SH-SY5Y (cell line): Measurements from ENCODE around the gene DIP2C.

ENCODE experiments used
- GATA2 ChIP-seq: IDR thresholded peaks from 2 replicates; pipeline ENCODE4 v1.6.1; 2011; ENCODE audit warnings: mild to moderate bottlenecking, low read depth, low read length
- GATA3 ChIP-seq: IDR thresholded peaks from 2 replicates; pipeline ENCODE4 v1.6.1; 2011; ENCODE audit warnings: low read depth, mild to moderate bottlenecking, low read length, moderate library complexity

Gene DIP2C

DNA sequence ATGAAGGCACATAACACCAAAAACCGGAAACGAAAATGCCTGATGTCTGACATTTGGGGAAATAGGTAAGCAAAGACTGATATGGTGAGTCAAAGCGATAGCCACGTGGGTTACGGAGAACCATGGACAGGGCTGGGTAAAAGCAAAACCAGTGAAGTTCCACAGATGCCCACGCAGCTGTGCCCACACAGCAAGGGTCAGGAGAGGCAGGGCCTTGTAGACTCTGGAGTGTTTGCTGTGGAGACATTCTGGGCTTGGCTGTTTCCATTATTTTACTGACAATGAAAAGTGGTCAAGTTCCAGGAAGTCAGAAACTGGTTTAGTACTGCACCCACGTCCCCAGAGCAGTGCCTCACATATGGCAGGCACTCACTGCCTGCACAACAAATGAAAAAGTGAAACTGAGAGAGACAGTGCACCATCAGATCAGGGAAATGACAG is 405.5 kb downstream of the DIP2C start:
- no peak for TF ChIP-seq GATA2
- no peak for TF ChIP-seq GATA3

DNA sequence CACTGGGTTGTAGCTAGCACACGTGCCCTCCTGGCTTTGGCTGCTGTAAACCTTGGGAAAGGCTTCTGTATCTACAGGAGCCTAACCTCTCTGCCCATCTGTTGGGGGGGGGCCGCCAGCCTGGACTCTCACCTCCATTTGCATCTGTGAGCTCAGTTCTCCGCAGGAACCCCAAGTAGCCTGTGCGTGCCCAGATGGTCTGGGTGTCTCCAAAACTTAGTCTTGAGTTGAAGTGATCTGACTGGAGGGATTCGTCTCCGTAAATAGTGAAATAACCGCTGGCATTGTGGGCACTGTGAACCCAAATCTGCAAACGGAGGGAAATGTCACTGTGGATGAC is 406.4 kb downstream of the DIP2C start:
- TF ChIP-seq GATA2, result no peak
- TF ChIP-seq GATA3, result no peak

DNA sequence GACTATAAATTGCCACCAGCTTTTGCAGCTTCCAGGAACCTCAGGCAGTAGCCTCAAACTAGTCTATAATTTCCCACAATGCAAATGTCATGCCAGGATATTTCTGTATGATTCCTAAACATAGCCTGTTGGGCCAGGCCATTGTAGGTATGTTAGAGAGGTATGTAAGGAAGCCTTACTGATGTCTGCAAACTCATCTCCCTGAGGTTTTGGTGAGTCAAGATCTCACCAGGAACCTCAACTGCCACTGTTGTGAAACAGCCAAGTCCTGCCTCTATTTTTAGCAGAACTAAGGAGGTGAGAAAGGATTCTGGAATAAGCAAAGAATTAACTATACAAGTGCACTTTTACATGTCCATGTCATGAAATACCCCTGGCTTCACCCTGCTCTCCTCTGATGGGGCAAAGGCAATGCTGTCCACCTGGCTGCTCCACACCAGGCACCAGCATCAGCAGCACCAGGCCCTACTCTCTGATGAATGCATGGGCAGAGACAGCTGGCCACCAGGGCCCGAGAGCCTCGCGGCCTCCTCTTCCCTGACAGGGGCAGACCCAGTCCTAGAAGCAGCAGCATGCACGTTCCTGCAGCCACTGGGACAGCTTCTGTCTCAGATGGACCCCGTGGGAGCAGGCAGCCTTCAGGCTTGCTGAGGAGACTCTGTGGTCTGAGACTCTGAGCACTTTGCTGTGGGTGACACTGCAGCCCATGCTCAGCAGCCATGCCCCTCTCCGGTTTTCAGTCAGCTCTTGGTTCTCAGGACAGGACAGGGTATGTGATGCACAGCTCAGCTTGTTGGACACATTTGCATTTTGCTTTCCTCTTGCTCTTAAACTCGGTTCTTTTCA is 407.0 kb downstream of the DIP2C start:
- TF ChIP-seq GATA2, result no peak
- TF ChIP-seq GATA3, result no peak

DNA sequence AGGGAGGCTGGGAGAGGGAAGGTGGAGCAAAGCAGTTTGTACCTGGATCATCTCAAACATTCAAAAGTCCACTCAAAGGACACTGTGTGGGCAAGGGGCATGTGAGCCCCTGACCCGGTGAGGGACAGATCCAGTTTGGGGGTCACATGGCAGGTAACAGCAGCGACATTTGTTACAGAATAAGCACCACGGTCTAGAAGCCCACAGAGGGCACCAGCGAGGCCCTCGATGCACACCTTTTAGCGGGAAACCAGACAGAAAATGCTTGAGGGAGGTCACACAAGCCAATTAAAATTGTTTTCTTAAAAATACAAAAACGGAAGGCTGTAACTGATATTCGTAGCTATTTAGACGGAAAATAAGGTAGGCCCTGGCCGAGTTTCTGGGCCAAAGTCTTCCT is 409.8 kb downstream of the DIP2C start:
- TF ChIP-seq GATA3, result no peak
- TF ChIP-seq GATA2, result no peak

DNA sequence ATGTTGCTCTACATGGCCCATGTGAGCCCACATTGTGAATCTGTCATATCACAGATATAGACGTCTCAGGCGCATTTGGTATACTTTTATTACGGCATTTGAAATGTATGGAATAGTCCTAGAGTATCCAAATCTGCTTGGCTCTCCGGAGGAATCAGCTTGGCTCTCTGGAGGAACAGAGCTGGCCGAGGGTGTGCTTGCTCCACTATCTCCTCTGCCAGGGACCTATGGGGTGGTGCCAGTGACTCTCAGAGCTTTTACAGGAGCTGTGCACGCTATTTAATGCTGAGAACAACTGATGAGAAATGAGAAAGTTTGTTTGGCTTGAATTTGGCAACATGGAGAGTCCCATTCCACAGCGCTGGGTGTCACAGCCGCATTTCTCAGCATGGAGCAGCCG is 410.2 kb downstream of the DIP2C start:
- TF ChIP-seq GATA2 (no peak), GATA3 (no peak)

DNA sequence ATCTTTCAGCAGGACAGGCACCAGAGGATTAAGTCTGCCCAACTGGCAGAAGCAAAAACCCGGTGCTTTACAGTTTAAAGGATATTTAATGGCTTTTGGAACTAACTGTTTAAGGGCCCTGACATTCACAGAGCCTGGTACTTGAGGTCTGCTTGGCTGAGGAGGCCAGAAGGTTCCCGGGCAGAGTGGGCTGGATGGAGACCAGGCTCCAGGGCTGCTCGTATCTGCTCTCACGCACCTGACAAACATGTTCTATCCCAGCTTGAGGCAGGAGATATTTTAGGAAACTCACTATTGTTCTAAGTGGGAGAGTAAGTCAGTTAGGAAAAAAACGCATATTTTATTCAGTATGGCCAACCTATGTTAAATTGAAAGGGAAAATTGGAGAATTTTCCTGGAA is 410.8 kb downstream of the DIP2C start:
- TF ChIP-seq GATA2 (no peak), GATA3 (no peak)

DNA sequence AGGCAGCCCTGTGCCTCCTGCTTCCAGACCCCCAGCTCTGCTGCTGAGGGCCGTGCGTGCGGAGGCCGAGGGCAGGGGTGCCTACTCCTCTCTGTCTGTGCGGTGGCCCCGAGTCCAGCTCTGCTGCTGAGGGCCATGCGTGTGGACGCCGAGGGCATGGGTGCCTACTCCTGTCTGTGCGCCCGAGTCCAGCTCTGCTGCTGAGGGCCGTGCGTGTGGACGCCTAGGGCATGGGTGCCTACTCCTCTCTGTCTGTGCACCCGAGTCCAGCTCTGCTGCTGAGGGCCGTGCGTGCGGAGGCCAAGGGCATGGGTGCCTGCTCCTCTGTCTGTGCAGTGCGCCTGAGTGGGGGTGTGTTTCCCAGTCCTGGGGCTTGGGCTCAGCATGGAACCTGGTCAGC is 411.5 kb downstream of the DIP2C start:
- no peak for TF ChIP-seq GATA2

DNA sequence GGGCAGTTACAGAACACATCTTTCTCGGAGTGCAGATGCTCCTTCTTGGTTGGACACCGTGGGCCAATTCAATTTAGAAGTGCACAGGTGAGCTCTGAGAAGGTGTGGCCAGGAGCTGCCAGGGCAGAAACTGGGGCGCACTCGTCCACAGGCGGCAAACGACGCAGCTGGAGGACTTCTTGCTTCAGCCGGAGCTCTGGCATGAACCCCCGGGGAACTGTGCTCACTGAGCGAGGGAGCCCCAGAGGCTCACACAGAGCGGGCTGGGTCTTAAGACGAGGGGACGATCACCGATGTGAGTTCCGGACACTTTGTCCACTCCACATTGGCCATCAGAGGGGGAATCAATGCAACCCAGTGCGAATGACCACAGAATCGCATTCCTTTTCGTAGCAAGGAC is 413.8 kb downstream of the DIP2C start:
- TF ChIP-seq GATA3, result no peak
- TF ChIP-seq GATA2, result no peak

DNA sequence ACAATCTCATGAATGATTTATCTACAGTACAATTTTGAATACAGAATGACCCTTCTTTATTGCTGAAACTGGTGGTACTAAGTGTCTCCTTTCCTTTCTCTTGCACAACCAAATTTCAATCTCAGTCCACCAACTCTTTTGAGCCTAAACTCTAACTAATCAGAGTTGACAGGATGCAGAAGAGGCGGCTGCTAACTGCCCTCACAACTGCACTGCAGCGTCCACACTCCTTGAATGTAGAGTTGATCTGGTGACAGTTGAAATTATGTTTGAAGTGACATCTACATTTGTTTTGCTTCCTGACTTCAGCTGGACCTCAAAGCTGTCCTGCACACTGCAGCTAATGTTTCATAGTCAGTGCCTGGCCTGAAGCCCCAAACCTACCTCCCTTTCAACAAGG is 414.6 kb downstream of the DIP2C start:
- TF ChIP-seq GATA2, result no peak
- no peak for TF ChIP-seq GATA3

DNA sequence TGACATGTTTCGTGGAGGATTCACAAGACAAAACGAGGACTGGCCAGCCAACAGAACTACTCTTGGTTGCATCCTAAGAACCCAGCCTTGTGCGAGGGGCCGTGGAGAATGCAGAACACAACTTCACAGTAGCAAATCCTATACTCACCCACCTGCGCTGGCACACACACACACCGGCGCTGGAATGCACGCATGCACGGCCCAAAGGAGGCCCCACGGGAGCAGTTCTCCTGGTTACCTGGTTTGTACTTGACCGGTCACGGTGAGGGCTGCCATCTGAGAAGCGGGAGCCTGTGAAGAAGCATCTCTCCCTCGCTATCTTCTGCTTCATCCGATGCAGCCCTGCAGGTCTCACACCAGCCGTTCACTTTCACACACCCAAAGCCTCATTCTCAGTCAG is 416.4 kb downstream of the DIP2C start:
- no peak for TF ChIP-seq GATA3
- no peak for TF ChIP-seq GATA2

DNA sequence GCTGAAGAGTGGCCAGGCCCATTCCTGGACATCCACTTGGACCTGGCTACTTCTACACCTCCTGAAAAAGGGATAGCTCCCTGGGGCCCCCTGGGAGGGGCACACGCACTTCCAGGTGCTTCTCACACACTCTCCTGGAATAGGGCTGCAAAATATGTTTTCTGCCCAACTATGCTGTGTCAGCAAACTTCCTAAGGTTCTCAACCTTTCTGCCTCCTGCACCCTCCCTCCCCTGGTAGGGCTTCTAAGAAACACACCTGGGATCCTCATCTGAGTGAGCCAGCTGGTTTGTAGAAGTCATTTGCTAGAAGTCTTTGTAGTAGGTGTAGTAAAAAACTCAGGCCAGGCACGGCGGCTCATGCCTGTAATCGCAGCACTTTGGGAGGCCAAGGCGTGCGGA is 417.7 kb downstream of the DIP2C start:
- TF ChIP-seq GATA3, result no peak
- TF ChIP-seq GATA2, result no peak

DNA sequence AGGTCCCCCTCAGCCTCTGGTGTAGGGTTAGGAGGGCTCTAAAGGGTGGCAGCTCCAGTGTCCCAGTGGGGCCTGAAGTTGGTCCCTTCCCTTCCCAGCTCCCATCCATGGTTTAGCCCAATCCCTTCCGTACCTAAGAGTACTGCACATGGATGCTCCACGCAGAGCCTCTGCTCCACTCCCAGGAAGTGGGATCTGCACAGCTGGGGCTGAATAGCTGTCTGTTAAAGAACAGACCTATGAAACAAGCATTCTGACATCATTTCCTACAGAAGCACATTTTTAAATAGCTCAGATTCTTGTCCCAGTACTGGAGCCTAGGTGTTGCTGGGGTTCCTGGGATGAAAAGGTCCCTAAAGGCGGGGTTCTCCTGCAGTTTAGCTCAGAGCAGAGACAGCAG is 418.3 kb downstream of the DIP2C start:
- TF ChIP-seq GATA2, result no peak
- no peak for TF ChIP-seq GATA3

DNA sequence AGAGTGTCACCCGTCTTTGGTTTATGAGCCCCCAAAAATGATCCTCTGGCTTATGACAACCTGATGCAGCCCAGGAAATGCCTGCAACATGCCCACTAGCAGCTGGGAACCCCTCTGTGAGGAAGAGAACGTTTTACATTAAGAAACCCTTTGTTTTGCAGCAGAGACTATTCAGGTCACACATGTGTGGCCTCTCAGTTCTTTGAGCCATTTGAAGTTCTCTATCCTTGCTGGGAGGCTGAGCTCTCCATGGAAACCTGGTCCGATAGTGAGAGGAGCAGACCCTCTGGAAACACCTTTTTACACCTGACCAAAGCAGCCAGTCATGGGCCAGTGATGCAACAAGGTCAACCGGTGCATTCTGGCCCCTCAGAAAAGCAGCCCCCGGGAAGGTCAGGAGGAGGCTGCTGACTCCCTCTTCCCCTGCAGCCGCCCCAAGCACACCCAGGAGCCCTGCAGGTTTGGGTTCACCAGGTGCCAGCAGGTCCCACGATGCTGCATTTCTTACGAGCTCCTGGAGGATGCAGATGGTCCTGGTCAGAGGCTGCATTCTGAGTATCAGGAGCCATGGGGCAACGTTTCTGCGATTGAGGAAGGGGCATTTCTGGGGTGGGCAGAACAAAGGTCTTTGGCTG is 419.9 kb downstream of the DIP2C start:
- TF ChIP-seq GATA2 (no peak), GATA3 (no peak)

DNA sequence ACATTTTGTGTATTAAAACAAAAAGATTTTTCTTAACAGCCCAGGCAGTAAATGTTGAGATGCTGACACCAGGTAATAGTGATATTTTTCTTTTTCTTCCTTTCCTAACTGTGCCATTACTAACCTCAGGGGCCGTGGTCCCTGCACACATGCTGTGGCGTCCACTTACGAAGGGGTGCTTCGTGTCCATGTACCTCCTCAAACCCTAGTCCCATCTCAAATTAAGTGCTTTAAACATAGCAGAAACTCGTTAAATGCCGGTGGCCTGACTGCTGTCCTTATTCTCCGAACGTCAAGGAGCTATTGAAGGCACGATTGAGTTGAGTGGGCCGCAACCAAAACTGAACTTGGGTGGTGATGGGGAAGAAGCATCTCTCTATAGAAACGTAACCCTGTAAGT is 421.8 kb downstream of the DIP2C start:
- no peak for TF ChIP-seq GATA2
- no peak for TF ChIP-seq GATA3

DNA sequence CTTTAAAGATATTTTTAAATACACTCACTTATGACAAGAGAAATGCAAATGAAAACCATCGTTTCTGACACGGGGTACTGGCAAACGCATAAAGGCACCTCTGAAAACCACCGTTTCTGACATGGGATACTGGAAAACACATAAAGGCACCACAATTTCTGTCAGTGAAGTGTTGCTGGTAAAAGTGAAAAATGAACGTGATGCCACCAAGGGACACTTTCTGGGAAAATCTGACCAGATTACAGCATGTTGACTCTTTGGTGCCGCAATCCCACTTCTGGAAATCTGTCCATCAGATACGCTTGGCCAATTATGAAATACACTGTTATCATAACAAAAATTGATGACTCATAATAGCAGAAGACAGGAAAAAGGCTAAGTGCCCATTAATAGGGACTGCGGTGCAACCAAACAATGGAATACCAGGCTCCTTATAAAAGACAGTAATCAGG is 422.5 kb downstream of the DIP2C start:
- TF ChIP-seq GATA3 (no peak), GATA2 (no peak)

DNA sequence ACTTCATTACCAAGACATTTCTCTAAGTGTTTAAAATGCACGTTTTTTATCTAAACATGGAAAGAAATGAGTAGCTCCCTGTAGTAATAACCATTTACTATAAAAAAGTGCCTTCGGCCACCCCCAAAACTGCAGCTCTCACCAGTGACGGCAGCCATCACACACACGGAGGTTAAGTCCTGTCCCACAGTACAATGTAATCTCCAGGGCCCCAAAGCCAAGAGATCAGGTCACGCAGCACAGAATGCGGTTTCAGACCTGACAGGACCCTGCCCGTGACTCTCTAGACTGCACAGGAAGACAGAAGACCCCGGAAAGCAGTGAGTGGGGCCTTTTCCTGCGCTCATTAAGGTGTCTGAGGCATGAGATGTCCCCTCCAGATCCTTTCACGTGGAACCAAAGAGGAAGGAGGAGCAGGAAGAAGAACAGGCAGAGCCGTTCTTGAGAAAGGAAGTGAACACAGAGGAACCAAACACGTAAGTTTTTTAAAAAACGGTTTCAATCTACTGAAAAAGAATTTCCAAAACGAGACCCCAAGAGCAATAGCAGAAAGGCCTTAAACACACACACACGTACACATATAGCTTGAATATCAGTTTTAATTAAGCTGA is 428.5 kb downstream of the DIP2C start:
- no peak for TF ChIP-seq GATA3
- TF ChIP-seq GATA2, result no peak
